GM18502 (cell line): Measurements from ENCODE around the gene MILR1.
A peak's percentile ranks its signal among the peaks of the same experiment; 100 is the strongest.

Experiments
- ATAC-seq: cut with Tn5 transposase; IDR thresholded peaks from one replicate; pipeline ENCODE4 v1.9.1; 2021; ENCODE audit warnings: mild to moderate bottlenecking; ENCODE audit not compliant: unreplicated experiment, poor library complexity

MILR1 gene

DNA sequence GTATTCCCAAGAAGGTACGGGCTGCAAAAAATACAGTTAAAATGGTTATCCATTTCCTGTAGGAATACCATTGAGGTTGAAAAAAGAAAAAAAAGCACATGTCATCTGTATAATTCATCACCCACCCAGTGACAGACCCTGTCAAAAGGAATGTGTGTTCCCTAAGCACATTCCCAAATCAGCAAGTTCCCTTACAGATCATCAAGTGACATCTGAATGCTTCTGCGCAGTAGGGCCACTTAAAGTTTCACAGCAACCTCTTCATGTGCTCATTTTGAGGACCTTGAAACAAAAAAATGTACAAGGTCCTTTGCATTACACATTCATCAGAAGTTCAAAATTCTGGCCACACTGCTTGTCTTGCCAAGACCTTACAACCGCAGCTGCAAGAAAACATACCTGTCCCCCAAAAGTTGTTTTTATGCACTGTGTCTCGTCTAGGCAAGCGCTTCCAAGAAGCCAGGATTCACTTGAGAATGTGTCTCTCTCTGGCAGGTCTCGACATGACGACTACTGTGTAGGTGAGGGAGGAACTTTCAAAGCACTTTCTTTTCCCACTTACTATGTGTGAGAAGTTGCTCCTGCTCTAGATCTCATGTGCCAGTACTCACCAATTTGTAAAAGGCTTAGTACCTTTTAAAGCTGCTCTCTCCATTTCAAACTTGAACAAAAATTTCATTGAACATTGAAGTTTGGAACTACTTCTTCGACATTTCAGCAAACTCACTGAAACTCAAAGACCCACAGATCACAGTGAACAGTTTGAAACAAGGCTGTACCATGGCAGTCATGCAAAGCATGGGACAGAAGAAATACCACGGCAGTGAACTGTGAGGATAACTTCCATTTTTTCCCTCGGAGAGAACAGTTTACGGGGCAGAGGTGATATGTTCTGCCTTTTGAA lies 52.2 kb downstream of the MILR1 start:
- ATAC-seq, result no peak

DNA sequence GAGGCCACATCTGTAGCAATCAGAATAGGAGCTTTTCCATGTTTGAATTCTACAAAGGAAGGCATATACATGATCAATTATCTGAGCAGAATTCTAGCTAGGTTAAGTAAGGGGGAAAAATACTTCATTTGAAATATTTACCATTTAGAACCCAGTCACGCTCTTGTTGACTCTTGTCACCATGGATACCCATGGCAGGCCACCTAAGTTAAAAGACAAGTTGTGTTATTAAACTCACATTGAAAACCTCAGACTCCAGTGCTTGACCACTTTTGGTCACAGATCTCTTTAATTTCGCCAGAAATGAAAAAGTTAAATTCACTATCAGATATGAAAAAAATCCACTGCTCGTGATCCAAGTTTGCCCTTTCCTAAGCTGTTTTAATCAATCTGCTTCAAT lies 53.1 kb downstream of the MILR1 start:
- ATAC-seq, result no peak

DNA sequence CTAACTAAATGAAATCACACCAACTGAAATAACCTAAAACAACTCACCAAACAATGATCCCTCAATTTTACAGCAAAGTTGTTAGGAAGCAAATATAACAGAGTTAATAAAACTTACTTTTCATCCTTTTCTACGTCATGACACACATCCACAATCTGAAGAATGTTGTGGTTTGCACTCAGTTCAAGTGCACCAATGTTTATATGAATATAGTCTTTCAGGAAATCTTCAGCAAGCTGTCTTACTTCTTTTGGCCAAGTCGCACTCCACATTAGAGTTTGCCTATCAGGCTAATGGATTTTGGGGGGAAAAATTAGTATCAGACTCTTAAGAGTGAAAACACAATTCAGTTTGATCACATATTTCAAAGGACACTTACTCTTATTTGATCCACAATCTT lies 53.9 kb downstream of the MILR1 start:
- ATAC-seq, result no peak

DNA sequence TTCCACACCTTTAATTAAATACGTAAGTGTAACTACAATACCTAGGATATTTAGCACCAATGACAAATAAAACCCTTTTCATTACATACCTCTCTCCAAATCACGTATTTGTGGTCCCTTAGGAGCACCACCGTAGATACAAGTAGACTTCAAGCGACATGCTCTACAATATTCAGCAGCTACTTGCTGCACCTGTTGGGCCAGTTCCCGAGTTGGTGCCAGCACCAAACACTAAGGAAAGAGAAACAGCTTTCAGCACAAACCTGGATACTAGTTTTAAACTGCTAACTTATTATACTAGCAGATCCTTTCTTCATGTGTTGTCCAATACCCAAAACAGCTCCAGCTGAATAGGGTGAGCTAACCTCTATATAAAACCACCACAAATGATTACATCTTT lies 54.4 kb downstream of the MILR1 start:
- ATAC-seq, result no peak

DNA sequence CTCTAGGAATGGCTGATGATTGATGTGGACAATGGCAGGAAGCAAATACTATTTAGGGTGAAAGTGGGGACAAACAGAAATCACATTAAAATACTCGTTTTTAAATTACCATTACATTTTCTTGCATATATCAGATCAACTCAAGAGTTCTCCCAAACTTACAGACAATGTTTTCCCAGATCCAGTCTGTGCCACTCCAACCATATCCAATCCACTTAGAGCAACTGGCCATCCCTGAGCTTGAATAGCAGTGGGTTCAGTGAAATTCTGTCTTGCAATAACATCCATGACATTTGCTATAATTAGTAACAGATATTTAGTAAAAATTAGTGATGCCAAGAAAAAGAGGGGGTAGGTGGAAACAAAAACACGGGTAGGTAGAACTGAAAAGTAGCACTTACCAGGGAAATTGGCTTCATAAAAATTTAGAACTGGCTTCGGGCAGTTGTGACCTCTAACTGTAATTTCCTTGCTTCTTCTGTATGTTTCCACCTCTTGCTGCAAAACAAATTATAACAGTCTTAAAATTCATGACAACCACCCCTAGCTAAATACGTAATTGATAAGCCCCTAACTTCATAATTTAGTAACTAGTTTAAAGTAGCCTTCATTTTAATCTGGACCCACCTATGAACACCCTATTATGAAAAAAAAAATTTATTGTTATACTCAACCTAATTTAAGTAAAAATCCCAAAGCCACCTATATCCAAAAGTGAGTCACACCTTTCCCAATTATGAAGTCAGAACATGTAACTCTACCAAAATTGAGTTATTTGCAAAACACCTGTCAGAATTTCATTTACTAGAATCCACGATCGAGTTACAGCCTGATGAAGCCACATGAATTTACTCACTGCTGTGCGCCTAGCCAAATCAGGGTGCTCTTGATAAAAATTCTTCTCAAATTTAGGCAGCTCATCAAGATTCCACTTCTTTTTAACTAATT lies 55.2 kb downstream of the MILR1 start:
- no peak for ATAC-seq

DNA sequence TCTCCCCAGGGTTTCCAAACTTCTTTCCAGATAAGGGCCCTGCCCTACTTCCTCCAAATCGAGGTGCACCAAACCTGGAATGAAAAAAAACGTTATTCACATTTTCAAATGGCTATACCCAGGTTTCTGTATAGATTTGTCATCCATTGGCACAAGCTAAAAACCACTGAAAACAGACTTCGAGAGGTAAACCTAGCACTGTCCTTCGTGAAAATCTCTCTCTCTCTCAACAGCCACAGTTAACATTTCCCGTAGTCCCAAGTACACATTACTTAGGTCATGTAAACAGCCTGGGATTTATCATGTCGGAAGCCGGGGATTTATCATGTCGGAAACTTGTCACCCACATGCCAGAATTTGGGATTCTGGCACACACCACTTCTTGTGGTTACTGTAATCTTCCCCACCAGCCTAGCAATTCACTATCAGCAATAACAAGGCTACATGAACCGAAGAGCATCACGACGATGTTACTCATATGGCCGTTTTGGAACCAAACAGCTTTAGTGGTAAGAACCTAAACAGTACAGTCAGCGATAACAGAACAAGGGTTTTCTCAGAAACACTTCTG lies 55.9 kb downstream of the MILR1 start:
- ATAC-seq, result no peak

DNA sequence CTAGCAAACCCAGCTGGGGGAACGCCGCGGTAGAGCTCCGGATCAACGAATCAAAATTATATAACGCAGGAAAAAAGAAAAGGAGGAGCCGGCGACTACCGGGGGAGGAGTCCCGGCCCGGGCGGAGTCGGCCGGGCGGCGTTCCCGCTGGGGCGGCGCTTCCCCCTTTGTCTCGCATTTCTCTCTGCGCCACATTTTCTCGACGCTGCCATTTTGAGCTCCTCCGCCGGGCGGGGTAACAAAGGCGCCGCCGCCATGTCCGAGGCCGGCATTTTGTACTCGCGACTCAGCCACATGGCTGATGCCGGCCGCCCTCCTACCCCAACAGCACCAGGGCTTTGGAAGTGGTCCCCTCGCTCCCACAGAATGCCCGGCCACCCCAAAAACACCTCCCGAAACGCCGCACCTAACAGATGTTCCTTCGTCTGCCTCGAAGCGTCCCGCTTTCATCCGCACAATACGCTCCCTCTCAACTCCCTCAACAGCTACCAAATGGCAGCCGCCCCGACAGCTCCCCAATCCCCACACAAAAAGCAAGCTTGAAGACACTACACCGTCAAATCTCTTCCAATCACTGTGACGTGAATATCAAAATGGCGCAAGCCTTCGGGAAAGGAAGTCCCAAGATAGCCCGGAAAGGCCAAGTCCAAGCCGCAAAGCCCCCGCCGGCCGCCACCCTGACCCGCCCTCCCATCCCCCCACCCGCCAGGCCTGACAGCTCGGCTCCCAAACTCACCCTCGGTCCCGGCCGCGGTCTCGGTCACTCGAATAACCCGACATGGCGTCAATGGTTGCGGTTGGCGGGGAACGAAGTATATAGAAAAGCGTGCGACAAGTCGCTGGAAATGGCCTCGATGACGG lies 56.7 kb downstream of the MILR1 start:
- no peak for ATAC-seq

DNA sequence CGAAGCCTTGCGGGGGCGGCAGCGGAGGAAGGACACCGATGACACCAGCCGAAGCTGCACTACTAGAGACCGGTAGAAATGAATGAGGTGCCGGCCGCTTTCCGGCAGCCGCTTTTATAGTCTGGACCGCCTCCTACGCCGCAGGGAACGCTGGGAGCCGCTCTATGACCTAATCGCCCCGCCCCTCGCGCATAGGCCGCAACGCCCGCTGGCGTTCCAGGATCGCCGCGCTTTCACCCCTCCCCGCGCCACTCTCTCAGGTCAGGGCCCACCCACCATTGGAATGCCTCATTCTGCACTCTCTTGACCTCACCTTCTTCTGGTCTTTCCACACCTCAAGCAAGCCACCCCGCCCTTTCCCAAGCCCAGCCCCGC lies 57.3 kb downstream of the MILR1 start, which contains the start of gene DDX5:
Gene DDX5 (minus strand): TSS at position 89 of the 375 bp plus-strand sequence. CDS start 170 bp downstream, outside the sequence.
- peak; percentile 61 for ATAC-seq

DNA sequence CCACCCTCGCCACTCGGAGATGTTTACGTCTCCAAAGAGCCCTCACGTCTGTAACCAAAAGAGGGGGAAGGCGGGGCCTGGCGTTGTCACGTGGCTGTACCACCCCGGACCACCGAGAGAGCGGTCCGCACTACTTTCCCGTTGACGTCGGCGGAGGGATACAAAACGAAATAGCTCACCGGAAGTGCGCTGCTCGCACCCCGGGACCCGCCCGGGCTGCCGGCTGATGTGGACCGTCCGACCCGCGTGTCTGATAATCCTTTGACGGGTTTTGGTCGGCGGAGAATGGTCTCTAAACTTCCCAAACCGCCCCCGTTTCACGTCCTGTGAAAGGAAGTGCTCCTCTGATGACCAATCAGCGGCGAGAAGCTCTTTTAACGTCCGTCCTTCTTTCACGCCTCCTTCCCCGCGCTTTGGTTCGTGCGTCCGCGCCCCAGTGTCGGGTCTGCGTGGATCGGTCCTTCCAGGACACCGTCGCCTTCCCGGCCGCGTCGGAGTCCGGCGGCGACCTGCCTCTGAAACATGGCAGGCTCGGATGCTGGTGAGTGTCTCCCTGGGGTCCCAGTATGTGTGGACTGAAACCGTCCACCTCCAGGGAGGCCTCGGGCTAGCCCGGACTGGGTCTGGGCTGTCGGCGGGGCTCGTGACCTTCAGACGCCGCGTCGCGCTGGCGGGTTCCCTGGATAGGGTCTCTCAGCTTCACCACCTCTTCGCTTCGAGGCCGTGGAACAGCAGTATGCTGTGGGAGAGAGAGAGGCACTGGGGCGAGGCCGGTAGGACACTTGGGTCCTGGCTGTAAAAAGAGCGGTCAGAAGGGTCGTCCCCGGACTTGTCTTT lies 57.9 kb downstream of the MILR1 start, which contains the start of gene CEP95:
Gene CEP95 (plus strand): TSS at position 402 of the 837 bp plus-strand sequence. CDS start 121 bp downstream, at position 523.
- peak; percentile 67 for ATAC-seq

DNA sequence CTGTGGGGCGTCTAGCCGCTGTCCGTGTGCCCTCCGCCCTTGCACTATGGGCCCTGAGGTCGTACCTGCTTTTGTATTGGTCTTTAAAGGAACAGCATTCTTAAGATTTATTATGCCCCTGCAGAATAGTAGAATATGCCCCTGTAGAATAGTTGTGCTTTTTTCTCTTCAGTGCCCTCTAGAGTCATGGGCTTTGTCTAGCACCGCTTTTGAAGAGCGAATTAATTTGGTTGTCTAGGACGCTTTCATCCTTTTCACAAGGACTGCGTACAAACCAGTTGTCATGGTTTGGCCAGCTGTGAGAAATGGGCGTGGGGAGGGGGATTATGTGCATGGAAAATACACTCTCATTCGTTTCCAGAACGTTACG lies 58.5 kb downstream of the MILR1 start:
- peak; percentile 21 for ATAC-seq

DNA sequence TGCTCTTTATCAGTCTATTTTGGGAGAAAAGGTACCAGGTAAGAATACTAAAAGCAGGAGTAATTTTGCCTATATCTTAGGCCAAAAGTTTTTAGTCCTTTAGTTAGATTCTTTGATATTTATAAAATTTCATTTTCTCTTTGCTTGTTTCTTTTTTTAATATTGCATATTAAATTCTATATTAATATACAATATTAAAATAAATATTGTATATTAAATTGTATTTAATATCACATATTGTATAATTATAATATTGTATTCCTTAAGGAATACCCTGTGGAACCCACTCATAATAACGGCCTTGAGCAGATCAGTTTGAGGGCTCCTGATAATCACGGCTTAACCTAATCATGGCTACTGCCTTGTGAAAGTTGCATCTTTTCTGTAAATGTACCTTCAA lies 59.8 kb downstream of the MILR1 start:
- no peak for ATAC-seq

DNA sequence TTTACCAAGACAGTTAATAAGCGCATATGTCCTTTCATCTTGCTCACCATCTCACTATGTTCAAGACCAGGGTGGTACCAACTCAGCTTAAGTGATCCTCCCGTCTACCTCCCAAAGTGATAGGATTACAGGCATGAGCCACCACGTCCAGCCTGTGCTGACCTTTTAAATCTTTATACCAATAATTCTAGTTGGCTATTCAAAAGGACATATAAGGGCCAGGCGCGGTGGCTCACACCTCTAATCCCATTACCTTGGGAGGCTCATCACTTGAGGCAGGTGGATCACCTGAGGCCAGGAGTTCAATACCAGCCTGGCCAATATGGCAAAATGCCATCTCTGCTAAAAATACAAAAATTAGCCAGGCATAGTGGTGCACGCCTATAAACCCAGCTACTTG lies 60.3 kb downstream of the MILR1 start:
- no peak for ATAC-seq

DNA sequence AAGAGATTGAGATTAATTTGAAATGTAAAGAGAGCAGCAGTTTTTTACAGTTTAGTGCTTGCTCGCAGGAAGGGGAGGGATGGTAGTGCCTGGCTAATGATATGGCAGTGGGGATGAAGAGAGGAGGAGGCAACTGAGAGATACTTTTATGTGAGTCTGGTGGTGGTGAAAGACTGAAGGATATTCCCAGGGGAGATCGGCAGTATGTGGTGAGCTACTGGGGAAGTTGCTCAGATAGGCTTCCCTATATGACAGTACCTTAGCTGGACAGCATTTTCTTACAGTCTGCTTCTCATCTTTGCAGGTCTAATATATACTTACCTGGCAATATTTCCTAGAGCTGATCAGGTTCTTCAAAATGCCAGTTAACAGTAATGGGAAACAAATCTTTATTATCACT lies 66.5 kb downstream of the MILR1 start:
- ATAC-seq, result no peak

DNA sequence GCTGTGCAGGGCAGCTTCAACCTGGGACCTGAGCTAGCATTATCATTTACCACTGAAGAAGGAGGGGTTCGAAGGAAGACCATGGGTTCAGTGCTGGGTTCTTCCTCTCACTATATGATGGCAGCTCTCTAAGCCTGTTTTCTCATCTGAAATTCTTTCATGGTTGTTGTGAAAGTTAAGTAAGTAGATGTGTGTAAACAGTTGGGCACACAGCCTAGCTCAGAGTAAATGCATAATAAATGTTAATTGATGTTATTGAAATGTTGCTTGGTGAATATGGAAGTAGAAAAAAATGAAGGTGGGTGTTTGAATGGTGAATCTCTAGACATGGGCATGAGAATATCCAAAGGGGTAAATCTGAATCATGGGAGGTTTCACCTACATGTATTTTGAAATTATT lies 66.9 kb downstream of the MILR1 start:
- ATAC-seq, result no peak
